HL-60/S4 treated with phorbol 12-myristate 13-acetate at 8.2 ng/mL for 4 days and 3 days (cell line): Measurements from ENCODE around the gene GALC.

ENCODE experiments used
- in situ Hi-C: fragments of 300-500 bp; cut with MboI; formaldehyde crosslinking; loops from 2 replicates; pipeline ENCODE4 v1.15.0; 2022; ENCODE audit warnings: low sequenced_read_pairs

The GALC gene

DNA sequence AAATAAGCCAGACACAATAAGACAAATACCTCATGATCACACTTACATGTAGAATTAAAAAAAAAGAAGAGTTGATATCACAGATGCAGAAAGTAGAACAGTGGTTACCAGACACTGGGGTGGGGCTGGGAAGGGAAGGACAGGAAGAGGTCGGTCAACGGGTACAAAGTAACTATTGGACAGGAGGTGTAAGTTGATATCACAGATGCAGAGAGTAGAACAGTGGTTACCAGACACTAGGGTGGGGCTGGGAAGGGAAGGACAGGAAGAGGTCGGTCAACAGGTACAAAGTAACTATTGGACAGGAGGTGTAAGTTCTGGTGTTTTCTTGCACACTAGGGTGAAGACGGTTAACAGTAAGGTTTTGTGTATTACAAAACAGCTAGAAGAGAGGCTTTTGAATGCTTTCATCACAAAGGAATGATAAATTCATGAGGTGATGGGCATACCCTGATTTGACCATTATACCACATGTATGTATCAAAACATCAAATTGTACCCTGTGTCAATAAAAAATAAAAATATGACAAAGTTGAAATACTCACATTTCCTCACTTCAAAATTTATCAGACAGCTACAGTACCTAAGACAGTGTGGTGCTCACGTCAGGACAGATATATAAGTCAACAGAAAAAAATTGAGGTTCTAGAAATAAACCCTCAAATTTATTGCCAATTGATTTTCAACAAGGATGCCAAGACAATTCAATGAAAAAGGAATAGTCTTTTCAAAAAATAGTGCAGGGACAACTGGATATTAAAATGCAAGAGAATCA is 32.8 kb downstream of the GALC start:
- in situ Hi-C loops = no loop called here

DNA sequence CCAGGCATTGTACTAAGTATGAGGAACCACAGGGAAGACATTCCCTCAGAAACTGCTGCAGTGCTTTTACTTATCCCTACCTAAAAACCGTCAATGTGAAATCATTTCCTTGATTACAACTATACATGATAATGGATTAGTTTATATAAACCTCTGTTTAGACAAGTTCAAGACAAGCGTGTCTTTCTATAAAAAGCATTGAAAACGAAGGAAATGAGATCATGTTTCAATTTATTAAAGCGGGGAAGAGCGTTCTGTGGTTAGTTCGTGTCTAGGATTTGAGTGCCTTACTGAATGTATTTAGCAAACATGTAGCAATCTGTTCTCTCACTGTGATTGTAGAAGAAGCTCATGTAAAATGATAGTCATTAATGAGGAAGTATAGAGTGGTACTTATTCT is 37.5 kb downstream of the GALC start:
- in situ Hi-C loops = no loop called here

DNA sequence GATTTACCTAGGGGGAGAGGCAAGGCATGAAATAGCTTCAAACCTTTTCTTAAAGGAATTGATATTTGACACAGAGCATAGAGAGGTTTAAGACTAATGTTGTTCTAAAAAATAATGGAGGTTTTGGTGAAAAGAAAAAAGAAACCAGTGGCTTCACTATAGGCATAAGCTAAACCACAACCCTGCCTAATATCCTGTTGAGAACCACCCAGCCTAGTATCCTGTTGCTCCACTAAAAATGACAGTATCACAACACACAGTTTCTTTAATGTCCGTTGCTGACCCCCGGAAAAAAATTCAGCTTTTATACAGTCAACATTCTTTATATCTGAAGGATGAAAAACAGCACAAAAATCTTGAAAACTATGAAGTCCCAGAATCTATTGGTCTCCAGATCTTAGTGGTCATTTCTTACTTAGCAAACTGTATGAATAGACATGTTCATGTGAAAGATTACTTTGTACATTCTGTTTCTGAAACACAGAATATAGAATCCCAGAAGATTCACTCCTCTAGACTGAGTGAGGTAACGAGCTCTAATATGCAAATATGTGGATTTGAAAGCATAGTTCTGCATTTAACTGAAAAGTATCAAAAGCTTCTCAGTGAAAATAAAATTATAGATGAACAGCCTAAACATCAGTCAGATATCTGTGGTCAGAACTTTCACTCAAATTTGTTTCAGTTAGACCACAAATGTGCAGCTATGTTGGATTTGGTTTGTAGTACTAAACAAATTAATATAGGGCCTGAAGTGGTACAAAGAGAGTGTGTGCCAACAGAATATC is 40.5 kb downstream of the GALC start:
- in situ Hi-C loops = no loop called here

DNA sequence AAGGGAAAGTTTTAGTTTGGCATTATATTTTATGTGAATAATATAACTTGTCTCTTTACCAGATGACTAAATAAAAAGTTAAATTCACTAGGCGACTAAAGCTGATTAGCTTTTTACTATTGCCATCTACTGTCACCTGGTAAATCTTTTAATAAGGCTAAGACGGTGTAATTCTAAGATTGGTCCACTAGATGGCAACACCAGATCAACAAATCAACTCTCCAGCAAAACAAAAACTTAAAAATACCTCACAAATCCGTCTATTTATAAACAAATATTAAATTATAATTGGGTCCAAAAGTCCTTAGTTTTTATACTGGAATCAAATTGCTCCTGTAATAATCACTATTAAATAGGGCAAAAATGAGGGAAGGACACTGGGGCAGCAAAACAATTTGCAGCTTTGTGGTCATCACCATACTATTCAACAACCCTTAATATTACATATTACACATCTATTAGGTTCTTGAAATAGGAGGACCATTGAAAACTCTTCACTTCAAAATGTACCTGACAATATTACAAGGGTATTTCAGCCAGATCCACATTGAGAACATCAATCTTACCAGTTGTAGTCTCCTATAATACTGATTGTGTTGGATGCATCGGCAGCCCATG is 47.9 kb downstream of the GALC start:
- in situ Hi-C loops = loop anchor here (25.0 kb wide), 1 partner anchor 217 kb away; no protein-coding TSS in a partner anchor

DNA sequence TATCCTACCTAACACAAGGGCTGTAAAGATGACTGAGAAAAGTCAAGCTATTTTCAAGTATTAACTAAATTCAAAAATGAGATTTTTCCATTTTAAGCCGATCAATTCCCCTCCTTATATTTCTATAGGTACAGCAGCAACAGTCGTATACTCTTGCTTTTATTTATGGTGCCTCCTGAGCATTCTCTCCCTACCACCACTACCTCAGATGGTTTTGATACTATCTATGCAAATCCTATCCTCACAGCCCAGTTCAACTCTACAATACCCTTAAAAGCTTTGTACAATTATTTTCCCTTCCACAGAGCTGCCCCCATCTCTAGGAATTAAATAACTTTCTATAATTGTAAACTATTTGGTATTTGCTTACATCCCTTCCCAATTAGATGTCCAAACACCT is 52.1 kb downstream of the GALC start:
- in situ Hi-C loops = loop anchor here (25.0 kb wide), 1 partner anchor 221 kb away; no protein-coding TSS in a partner anchor

DNA sequence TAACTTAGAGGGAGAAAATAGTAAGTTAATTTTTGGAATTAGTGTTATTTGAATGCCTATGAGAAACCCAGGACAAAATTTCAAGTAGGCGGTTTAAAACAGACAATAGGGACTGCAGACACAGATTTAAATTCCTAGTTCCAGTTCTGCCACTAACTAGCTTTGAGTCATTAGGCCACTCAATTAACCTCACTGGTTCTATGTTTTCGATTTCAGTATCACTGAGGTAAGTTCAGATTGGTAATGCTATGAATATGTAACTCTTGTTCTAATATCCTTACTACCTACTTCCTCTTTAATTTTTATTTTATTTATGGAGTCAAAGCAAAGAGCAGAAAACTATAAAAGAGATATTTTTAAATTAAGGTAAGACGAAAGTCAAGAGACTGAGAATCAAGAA is 52.6 kb downstream of the GALC start:
- in situ Hi-C loops = loop anchor here (25.0 kb wide), 1 partner anchor 222 kb away; no protein-coding TSS in a partner anchor

DNA sequence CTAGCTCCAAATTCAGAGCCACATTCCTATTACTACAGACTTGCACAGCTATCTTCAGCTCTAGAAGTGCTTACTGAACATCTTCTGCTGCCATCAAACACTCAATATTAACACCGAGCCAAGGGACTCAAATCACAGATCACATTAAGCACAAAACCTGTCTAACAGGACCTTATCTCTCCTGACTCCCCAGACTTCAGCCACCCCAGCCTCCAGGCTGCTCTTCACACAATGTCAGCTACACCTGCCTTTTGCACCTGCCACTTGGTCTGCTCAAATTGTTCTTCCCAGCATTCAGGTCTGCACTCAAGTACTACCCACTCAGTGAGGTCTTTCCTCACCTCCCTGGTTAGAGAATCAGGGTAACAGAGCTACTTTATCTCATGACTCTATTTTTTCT is 57.1 kb downstream of the GALC start:
- in situ Hi-C loops = loop anchor here (25.0 kb wide), 1 partner anchor 226 kb away; no protein-coding TSS in a partner anchor

DNA sequence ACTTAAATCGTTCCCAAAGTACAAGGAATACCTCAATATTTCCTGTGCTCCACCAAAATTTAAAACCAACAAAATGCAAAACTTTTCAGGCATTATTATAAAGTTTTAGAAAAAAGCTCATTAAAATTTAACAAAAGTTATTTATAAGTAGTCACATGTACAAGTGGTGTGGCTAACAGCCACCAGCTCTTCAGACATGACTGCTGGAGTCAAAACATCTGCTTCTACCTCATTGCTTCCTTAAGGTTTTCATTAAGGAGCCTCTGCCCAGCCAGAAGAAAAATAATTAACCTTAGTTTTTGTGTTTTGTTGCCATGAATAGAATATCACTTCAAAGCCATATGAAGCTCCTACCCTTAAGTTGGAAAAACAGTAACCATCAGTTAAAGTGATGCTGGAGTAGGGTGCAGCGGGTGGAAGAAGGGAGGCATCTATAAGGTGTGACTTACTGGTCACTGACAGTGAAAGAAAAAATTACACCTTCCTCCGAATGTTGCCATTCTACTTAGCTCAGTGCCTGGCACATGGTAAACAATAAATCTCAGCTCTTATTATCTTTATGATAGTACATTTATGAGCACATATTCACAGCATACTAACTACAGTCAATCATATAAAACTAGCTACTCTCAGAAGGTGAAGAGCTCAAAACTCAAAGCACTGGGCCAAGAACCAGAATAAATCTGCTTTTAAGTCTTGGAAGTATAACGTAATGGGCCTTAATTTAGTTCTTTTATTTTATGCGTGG is 57.7 kb downstream of the GALC start:
- in situ Hi-C loops = loop anchor here (25.0 kb wide), 1 partner anchor 227 kb away; no protein-coding TSS in a partner anchor

DNA sequence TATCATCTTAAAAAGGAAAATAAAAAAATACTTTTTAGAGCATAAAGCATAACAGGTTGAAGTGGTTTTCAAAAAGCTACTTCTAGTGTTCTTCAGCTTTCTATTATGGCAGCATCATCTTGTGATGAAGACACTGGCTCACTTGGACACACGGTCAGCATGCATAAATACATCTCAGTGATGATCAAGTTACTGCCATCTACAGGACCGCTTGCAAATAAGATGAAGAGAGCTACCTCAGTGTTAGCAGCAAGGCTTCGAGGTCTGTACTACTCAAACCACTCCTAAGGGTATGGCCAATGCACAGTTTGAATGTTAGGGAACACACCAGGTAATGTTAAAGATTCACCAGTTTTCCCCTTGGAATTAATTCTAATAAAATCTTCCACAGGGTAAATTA is 58.8 kb downstream of the GALC start:
- in situ Hi-C loops = loop anchor here (25.0 kb wide), 1 partner anchor 228 kb away; no protein-coding TSS in a partner anchor

DNA sequence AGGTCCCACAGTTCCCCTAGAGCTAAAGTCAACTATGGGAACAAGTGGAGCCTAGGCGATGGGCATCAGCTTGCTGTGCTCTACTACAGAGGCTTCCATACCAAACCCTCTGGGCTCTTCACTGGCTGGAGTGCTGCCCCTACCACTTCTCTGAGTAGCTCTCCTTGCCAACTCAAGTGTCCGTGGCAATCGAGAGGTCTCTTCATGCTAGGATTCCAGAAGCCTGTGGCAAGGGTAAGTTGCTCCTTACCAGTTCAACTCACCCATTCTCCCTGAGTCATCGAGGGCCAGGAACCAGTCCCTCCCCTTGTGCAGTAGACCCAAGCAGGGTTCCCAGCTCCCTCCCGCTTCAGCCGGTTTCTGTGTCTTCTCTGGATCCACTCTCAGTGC is 76.1 kb downstream of the GALC start:
- in situ Hi-C loops = no loop called here

DNA sequence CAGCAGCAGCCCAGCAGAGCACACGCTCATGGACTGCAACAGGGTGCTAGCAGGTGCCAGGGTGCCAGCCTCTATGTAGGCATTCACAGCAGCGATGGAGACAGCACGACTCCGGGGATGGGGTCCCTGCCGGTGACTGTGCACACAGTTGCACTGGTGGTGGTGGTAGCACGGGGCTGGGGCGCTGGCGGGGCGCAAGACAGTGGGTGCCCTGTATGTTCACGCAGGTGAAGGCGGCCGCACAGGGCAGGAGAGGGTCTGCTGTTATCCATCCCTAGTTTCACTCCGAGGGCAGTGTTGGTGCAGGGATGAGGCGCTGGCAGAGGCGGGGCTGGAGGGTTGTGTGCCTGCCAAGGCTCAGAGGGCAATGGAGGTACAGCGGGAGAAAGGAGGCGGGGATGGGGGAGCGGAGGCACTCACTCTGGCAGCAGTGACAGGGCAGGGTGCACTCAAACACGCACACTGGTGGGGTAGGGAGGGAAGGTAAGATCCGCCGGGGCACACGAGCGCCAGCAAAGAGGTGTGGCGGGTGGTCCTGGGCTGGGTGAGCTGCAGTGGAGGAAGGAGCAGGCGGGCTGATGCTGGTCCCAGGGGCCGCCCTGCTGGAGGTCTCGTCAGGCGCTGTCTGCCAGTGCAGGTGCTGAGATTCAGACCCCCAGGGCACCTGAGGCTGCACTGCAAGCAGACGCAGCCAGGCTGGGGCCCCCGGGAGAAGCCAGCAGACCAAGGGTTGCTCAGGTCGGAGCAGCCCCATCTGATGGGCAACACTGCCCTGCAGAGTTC is 76.7 kb downstream of the GALC start:
- in situ Hi-C loops = no loop called here

DNA sequence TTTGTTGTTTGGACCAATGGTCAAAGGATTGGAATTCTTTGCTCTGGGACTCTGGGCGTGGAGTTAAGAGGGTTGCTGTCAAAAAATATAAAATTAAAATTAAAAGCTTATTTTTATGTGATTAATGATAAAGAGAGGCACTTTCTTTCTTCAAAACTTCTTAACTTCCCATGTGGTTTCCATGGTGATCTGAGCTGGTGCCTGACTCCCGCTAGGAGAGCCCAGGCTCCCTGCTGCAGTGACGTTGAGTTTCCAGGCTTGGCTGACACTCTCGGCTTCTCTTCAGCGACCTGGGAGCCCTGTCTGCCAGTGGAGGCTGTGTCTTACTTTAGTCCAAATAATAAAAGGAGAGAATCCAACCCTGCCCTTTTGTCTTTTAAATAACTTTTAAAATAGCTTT is 84.4 kb downstream of the GALC start:
- in situ Hi-C loops = no loop called here

DNA sequence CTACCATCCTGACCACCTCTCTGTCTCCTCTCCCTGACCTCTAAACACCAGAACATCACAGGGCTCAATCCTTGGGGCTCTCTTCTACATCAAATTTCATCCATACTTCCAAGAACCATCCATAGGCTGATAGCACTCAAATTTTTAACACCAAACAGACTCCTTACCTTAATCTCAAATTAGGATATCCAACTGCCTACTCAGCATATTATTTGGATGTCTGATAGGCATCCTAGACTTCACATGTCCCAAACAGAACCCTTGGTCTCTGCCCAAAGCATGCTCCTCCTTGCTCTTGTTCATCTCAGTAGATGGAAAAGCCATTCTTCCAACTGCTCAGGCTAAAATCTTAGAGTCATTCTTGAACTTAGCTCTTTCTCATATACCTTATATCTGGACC is 91.3 kb downstream of the GALC start:
- in situ Hi-C loops = no loop called here

DNA sequence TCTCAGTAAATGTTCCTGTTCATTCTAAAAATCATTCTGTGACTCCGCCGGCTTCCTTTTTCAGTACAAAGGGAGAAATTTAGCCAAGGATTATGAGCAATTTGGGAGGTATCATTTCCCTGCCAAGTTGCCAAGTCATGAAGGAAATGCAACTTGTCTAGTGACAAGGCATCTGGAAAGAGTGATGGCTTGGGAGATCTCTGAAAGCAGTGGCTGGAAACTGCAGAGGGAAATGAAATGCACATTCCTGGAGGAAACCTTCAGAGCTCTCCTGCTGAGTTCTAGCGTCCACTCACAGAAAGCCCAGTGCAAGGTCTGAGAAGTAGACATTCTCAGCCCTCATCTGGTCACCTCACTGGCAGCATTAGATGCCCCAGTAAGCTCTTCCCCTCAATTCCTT is 91.7 kb downstream of the GALC start:
- in situ Hi-C loops = no loop called here

DNA sequence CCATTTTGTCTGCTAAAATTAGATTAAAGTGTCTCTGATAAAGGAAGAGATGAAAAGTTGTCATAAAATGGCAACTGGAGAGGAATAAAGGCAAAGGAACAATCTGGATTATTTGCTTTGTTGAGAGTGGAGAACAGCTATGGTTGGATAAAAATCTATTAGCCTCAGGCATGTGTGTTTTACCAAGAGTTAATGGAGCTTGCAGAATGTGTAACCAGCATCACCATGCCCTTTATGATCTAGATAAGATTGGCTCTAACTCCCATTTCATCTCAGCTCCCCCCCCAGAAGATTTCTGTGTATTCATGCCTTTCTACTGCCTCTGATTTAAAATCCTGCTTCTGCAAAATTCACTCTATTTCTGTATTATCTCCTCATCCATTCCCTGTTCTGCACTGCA is 93.8 kb downstream of the GALC start:
- in situ Hi-C loops = no loop called here

DNA sequence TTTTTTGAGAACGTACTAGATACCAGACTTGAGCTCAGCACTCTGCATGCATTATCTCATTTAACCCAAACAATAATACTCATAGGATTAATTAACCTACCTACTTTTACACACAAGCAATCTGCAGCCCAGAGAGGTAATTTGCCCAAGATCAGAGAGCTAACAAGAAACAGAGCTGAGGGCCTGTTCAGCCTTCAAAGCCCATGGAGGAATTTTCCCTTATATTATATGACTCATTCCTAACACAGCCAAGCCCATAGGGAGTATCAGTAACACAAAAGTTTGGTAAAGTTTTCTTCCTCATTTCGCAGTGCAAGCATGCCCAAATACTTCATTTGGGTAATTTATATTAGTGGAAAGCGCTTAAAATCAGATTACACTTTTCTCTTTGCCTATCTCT is 94.7 kb downstream of the GALC start:
- in situ Hi-C loops = no loop called here

DNA sequence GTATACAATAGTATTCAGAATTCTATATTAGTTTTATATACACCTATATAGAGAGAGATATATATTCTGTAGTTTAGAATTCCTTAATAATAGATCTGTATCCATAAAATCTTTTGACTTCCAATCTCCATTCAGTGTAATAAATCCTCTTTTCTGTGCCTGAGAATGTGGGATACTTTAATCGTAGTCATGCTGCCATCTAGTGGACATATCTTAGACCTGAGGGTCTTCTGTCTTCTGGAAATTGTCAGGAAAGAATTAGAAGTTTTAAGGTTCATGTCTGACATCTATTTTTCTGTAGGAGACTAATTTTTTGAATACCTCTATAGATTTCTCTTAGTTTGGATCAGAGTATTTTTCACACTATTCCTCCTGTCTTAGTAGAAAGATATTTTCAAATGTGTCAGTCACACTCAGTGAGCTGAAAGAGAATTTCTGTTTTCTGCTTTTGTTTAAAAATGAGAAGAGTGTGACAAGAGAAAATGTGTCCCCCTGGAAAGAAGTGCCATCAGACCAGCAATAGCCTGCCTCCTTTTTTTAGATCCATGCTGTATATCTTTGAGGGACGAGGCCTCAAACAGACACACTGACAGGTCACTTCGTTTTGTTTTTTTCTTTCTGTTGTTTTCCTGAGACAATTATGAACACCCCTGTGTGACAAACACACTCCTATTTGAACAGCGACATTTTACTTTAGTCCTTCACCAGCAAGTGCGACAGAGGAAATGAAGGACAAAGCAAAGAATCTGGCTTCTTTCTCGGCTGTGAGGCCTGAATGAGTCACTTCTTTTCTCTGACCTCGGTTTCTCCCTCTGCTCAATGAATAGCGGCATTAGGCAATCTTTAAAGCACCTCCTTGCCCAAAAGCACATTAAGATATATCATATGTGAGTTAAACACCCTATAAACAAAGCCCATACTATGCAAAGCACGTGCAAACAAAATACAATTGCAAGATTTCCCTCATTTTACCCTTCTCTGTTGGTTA is 96.3 kb downstream of the GALC start:
- in situ Hi-C loops = no loop called here

DNA sequence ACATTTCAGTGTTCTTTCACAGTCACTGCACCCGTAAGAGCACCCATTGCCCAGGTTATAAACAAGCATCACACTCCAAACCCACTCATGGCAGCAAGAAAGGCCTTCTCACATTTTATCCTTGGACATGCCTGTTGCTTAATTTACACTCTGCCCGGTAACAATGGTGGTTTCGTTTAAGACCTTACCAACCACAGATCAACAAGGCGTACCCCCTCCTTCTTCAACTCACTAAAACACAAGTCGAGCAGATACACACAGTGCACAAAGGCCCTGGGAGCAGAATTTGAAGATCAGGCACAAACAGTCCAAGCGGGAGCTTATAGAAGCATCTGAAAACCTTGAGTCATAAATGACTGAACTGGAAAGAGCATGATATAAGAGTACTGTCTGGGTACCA is 98.1 kb downstream of the GALC start:
- in situ Hi-C loops = no loop called here

DNA sequence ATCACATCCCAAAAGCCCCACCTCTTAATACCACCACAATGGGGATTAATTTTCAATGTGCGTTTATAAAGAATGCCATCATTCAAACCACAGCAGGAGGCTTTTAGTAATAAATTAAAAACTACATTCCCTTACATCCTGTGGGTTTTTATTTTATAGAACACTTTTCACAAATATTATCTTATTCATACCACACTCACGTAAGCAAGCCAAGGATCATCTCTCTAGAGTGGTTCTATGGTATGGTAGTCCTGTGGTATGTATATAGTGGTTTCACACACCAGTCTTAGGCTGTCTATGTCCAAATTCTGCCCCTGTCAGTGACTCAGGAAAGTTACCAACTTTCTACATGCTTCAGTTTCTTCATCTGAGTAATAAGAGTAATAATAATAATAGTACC is 100.2 kb downstream of the GALC start:
- in situ Hi-C loops = no loop called here
